ENCODE measurements around the gene OR6V1. TPM values are rescaled to one million over a fixed set of nuclear protein-coding genes. Genes with fewer than 3 reads are reported as not detected.

OR6V1 gene
- total RNA-seq, 1 donor: not detected

DNA sequence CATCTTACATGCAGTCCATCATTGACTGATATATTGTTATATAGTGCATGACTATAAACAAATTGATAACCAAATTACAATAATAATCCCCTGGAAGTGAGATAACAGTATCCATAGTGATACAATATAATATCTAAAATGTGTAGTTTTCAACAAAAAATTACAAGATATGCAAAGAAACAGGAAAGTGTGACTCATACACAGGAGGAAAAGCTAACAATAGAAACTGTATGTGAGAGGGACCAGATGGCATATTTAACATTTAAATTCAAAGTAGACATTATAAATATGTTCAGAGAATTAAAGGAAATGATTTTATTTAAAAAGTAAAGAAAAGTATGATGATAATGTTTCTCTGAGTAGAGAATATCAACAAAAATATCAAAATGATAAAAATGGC, 33.2 kb upstream of the OR6V1 start:
- Histone ChIP-seq H3K27me3 (ENCODE audit: insufficient read depth, low read length) (no peaks in the 10 kb centered on the region), H3K27ac (ENCODE audit: low read depth, low read length) (no peak overlapping the region), H3K4me1 (ENCODE audit: insufficient read depth, low read length) (peaks cover 31% of the 10 kb centered on the region), H4K20me1 (ENCODE audit: insufficient read depth, low read length) (no peaks in the 10 kb centered on the region), H3K4me3 (ENCODE audit: insufficient read depth, low read length) (no peak overlapping the region), H3K36me3 (ENCODE audit: insufficient read depth, low read length) (no peaks in the 10 kb centered on the region), H2AFZ (ENCODE audit: low read length) (no peak overlapping the region), H3K9me3 (ENCODE audit: low read depth, low read length) (no peaks in the 10 kb centered on the region), H3K79me2 (ENCODE audit: insufficient read depth, low read length) (no peaks in the 10 kb centered on the region), H3K4me2 (ENCODE audit: insufficient read depth, low read length) (no peak overlapping the region)
- TF ChIP-seq, protein P1, sequence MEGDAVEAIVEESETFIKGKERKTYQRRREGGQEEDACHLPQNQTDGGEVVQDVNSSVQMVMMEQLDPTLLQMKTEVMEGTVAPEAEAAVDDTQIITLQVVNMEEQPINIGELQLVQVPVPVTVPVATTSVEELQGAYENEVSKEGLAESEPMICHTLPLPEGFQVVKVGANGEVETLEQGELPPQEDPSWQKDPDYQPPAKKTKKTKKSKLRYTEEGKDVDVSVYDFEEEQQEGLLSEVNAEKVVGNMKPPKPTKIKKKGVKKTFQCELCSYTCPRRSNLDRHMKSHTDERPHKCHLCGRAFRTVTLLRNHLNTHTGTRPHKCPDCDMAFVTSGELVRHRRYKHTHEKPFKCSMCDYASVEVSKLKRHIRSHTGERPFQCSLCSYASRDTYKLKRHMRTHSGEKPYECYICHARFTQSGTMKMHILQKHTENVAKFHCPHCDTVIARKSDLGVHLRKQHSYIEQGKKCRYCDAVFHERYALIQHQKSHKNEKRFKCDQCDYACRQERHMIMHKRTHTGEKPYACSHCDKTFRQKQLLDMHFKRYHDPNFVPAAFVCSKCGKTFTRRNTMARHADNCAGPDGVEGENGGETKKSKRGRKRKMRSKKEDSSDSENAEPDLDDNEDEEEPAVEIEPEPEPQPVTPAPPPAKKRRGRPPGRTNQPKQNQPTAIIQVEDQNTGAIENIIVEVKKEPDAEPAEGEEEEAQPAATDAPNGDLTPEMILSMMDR (IDR thresholded peaks at IDR 0.05; ENCODE audit: extremely low read depth, low read depth, low read length): no peak
- no peak for DNase-seq (ENCODE audit: insufficient read length, low spot score, missing footprints)

DNA sequence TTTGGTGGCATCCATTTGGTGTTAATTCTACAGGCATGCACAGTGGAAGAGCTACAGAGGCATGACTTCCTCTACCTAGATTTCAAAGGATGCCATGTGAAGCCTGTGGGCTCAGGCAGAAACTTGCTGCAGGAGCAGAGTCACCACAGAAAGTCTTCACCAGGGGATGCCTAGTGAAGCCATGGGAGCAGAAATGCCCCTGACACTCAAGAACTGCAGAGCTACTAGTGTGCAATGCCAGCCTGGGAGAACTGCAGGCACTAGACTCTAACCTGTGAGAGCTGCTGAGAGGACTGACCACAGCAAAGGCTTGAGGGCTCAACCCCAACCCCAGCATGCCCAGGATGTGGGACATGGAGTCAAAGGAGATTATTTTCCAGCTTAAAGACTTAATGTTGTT, 29.1 kb upstream of the OR6V1 start:
- DNase-seq (ENCODE audit: insufficient read length, low spot score, missing footprints): no peak
- no peak overlapping the region for H3K4me3 ChIP-seq (ENCODE audit: insufficient read depth, low read length)
- no peak overlapping the region for H2AFZ ChIP-seq (ENCODE audit: low read length)
- H3K36me3 ChIP-seq (ENCODE audit: insufficient read depth, low read length): no peaks in the 10 kb centered on the region
- H3K27ac ChIP-seq (ENCODE audit: low read depth, low read length): no peak overlapping the region
- TF ChIP-seq, protein P1 (IDR thresholded peaks at IDR 0.05; ENCODE audit: extremely low read depth, low read depth, low read length): no peak
- H3K79me2 ChIP-seq (ENCODE audit: insufficient read depth, low read length): no peaks in the 10 kb centered on the region
- H3K27me3 ChIP-seq (ENCODE audit: insufficient read depth, low read length): no peaks in the 10 kb centered on the region
- H3K4me1 ChIP-seq (ENCODE audit: insufficient read depth, low read length): no peaks in the 10 kb centered on the region
- H3K4me2 ChIP-seq (ENCODE audit: insufficient read depth, low read length): no peak overlapping the region
- H3K9me3 ChIP-seq (ENCODE audit: low read depth, low read length): no peaks in the 10 kb centered on the region
- H4K20me1 ChIP-seq (ENCODE audit: insufficient read depth, low read length): no peaks in the 10 kb centered on the region

DNA sequence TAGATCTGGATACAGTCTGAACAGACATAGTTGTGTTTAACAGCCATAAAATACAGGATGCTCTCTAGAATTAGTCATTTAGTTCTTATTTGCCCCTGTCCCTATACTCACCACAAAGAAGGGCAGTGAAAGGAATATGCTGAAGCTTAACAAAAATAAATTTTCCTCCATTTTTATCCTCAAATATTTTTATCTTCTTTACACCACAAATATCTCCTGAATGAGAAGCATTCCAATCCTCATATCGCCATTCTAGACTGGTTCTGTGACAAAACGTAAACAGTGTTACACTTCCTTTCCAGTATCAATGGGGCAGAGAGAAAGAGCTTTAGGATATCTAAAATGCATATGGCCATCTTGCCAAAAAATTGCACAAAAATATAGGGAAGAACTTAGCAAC, 26.8 kb upstream of the OR6V1 start:
- H3K27me3 ChIP-seq (ENCODE audit: insufficient read depth, low read length): no peaks in the 10 kb centered on the region
- no peaks in the 10 kb centered on the region for H3K4me1 ChIP-seq (ENCODE audit: insufficient read depth, low read length)
- H3K4me3 ChIP-seq (ENCODE audit: insufficient read depth, low read length): no peak overlapping the region
- H3K27ac ChIP-seq (ENCODE audit: low read depth, low read length): no peak overlapping the region
- no peaks in the 10 kb centered on the region for H3K9me3 ChIP-seq (ENCODE audit: low read depth, low read length)
- H3K4me2 ChIP-seq (ENCODE audit: insufficient read depth, low read length): no peak overlapping the region
- H4K20me1 ChIP-seq (ENCODE audit: insufficient read depth, low read length): no peaks in the 10 kb centered on the region
- TF ChIP-seq, protein P1 (IDR thresholded peaks at IDR 0.05; ENCODE audit: extremely low read depth, low read depth, low read length): no peak
- H3K36me3 ChIP-seq (ENCODE audit: insufficient read depth, low read length): no peaks in the 10 kb centered on the region
- no peak overlapping the region for H2AFZ ChIP-seq (ENCODE audit: low read length)
- H3K79me2 ChIP-seq (ENCODE audit: insufficient read depth, low read length): no peaks in the 10 kb centered on the region
- no peak for DNase-seq (ENCODE audit: insufficient read length, low spot score, missing footprints)

DNA sequence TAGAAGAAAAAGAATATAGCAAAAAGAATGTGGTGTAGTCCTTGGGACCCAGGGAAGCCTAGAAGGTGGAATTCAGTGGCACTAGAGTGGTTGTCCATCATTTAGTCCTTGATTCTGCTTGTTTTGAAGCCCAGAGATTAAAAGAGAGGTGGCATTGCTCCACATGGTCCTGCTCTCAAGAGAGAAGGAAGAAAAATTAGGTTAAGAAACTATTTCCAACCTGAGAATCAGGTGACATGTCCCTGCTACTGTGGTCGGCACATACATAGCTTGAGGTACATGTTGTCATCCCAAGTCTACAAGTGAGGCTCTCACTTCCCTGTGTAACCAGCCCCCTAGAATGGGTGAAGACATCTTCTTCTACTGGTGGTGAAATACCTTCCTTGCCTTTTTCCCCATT, 25.1 kb upstream of the OR6V1 start, which contains the start of gene OR9A2:
OR9A2 (minus strand) TSS at position 101 of the 400 bp plus-strand sequence; CDS start at position 101, 0 bp downstream.
- H3K36me3 ChIP-seq (ENCODE audit: insufficient read depth, low read length): no peaks in the 10 kb centered on the region
- no peak within 1 kb of the TSS for H3K4me3 ChIP-seq (ENCODE audit: insufficient read depth, low read length)
- H3K9me3 ChIP-seq (ENCODE audit: low read depth, low read length): no peaks in the 10 kb centered on the region
- H4K20me1 ChIP-seq (ENCODE audit: insufficient read depth, low read length): no peaks in the 10 kb centered on the region
- no peak within 1 kb of the TSS for H2AFZ ChIP-seq (ENCODE audit: low read length)
- H3K79me2 ChIP-seq (ENCODE audit: insufficient read depth, low read length): no peaks in the 10 kb centered on the region
- H3K4me1 ChIP-seq (ENCODE audit: insufficient read depth, low read length): no peaks in the 10 kb centered on the region
- H3K4me2 ChIP-seq (ENCODE audit: insufficient read depth, low read length): no peak within 1 kb of the TSS
- no peak for DNase-seq (ENCODE audit: insufficient read length, low spot score, missing footprints)
- TF ChIP-seq, protein P1 (IDR thresholded peaks at IDR 0.05; ENCODE audit: extremely low read depth, low read depth, low read length): no peak
- H3K27me3 ChIP-seq (ENCODE audit: insufficient read depth, low read length): no peaks in the 10 kb centered on the region
- H3K27ac ChIP-seq (ENCODE audit: low read depth, low read length): no peak within 1 kb of the TSS
